Activated CD8-positive, alpha-beta memory T cell treated with anti-CD3 and anti-CD28 coated beads, Interleukin-2, amount 10 ng/mL, durations not matched to agents 7 days and 5 days (primary cell): ENCODE data around the gene CENPL. TPM values are rescaled to one million over a fixed set of nuclear protein-coding genes. Genes with fewer than 3 reads are reported as not detected.

Experiments used
- ATAC-seq: fragments of 150-1000 bp; cut with Tn5 transposase; one replicate; pipeline ENCODE4 v1.10.0; 2021; ENCODE audit warnings: moderate library complexity
- CTCF ChIA-PET: fragments of 350-600 bp; sonication (Branson Sonifier 250); formaldehyde crosslinking; loops from one replicate; lab custom pipeline; 2021; ENCODE audit warnings: antibody characterized with exemption; lab: Charles Lee
- DNase-seq: peaks from one replicate; pipeline ENCODE4 v3.0.0-alpha.2; 2020
- H3K27ac Mint-ChIP-seq: one replicate; pipeline ENCODE4 v1.8.0; 2021; ENCODE audit warnings: mild to moderate bottlenecking, mixed read lengths
- H3K27me3 Mint-ChIP-seq: one replicate; pipeline ENCODE4 v1.8.0; 2021; ENCODE audit warnings: mixed read lengths
- H3K36me3 Mint-ChIP-seq: one replicate; pipeline ENCODE4 v1.8.0; 2021; ENCODE audit warnings: mild to moderate bottlenecking, mixed read lengths
- H3K4me1 Mint-ChIP-seq: one replicate; pipeline ENCODE4 v1.8.0; 2021; ENCODE audit warnings: mixed read lengths
- H3K4me3 Mint-ChIP-seq: one replicate; pipeline ENCODE4 v1.8.0; 2021; ENCODE audit warnings: mild to moderate bottlenecking, moderate library complexity, mixed read lengths
- H3K9me3 Mint-ChIP-seq: one replicate; pipeline ENCODE4 v1.8.0; 2022; ENCODE audit warnings: low read depth, mixed read lengths
- total RNA-seq, 2 experiments: library from RNA; stranded (reverse); gene quantifications; one replicate each; pipeline ENCODE4 v1.2.3, GENCODE V29; 2021

The CENPL gene, protein sequence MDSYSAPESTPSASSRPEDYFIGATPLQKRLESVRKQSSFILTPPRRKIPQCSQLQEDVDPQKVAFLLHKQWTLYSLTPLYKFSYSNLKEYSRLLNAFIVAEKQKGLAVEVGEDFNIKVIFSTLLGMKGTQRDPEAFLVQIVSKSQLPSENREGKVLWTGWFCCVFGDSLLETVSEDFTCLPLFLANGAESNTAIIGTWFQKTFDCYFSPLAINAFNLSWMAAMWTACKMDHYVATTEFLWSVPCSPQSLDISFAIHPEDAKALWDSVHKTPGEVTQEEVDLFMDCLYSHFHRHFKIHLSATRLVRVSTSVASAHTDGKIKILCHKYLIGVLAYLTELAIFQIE
- 10 to 100 TPM; 35.4 to 42.0 TPM for total RNA-seq

GRCh38 chr1:173824315-173825081, at the start of gene CENPL, which contains the start of gene DARS2:
Gene CENPL (minus strand): TSS chr1:173824883. CDS start chr1:173811299, 13,584 bp downstream.
Gene DARS2 (plus strand): TSS chr1:173824673. CDS start chr1:173825230, 557 bp downstream.
- ATAC-seq: peak; percentile 85
- Mint-ChIP-seq H3K36me3 (peaks cover 42% of the 10 kb centered on the region), H3K4me3 (peak within 1 kb of the TSS; percentile 98), H3K4me1 (peaks cover 63% of the 10 kb centered on the region), H3K27ac (peak within 1 kb of the TSS; percentile 98), H3K27me3 (no peaks in the 10 kb centered on the region), H3K9me3 (no peaks in the 10 kb centered on the region)
- DNase-seq: peak; percentile 96
- CTCF ChIA-PET: interaction anchor here (0.7 to 3.4 kb wide), 18 partner anchors 9 to 438 kb away, joined by 3 to 35 read pairs (median 3); partner anchors contain the start of genes GAS5, KLHL20 and PRDX6

DNA sequence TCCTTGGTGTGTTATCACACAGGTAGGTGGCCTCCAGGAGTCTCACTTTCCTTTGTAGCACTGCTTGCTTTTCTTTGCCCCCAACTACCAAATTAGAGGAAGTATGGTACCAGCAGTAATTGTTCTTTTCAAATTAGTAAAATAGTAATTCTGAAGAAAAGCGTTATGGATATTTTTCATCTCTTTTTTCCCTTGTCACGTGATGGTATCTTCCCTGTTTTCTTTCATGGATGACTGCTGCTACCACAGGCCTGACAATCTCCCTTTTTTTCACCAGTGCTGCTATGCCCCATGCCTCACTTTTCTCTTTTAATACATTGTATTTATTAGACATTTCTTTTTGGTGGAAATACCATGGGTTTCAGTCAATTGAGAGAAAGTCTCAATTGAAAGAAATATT, 46.8 kb upstream of the CENPL start:
- DNase-seq (no peak), ATAC-seq (no peak)
- H3K4me3 Mint-ChIP-seq: peak overlapping the region; percentile 89
- peaks cover 40% of the 10 kb centered on the region for H3K36me3 Mint-ChIP-seq
- H3K27me3 Mint-ChIP-seq: no peaks in the 10 kb centered on the region
- H3K4me1 Mint-ChIP-seq: peaks cover 41% of the 10 kb centered on the region
- CTCF ChIA-PET: interaction anchor here (1.6 kb wide), 1 partner anchor 11 kb away, joined by 3 read pairs; no protein-coding TSS in a partner anchor
- H3K9me3 Mint-ChIP-seq: no peaks in the 10 kb centered on the region
- H3K27ac Mint-ChIP-seq: peak overlapping the region; percentile 95

- ATAC-seq: no peak
- Mint-ChIP-seq H3K4me1 (peaks cover 43% of the 10 kb centered on the region), H3K36me3 (peaks cover 43% of the 10 kb centered on the region), H3K4me3 (peak overlapping the region; percentile 89), H3K27me3 (no peaks in the 10 kb centered on the region), H3K27ac (peak overlapping the region; percentile 95), H3K9me3 (no peaks in the 10 kb centered on the region)
- CTCF ChIA-PET: interaction anchor here (1.6 kb wide), 1 partner anchor 11 kb away, joined by 3 read pairs; no protein-coding TSS in a partner anchor
- no peak for DNase-seq
These were observed 46.4 kb upstream of the CENPL start for GRCh38 chr1:173871091-173871490.

DNA sequence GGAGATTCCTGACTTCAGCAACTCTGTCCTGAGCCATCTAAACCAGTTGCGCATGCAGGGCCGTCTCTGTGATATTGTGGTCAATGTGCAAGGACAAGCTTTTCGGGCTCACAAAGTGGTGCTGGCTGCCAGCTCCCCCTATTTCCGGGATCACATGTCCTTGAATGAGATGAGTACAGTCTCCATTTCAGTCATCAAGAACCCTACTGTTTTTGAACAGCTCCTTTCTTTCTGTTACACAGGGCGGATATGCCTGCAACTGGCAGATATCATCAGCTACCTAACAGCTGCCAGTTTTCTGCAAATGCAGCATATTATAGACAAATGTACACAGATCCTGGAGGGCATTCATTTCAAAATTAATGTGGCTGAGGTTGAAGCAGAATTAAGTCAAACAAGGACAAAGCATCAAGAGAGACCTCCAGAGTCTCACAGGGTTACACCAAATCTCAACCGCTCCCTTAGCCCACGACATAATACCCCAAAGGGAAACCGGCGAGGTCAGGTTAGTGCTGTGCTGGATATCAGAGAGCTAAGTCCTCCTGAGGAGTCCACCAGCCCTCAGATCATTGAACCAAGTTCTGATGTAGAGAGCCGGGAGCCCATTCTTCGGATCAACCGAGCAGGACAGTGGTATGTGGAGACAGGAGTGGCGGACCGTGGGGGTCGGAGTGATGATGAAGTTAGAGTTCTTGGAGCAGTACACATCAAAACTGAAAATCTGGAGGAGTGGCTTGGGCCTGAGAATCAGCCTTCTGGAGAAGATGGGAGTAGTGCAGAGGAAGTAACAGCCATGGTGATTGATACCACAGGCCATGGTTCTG, 45.8 kb upstream of the CENPL start:
- Mint-ChIP-seq H3K27me3 (no peaks in the 10 kb centered on the region), H3K4me3 (peak overlapping the region; percentile 89), H3K4me1 (peaks cover 50% of the 10 kb centered on the region), H3K9me3 (no peaks in the 10 kb centered on the region), H3K36me3 (peaks cover 45% of the 10 kb centered on the region), H3K27ac (peak overlapping the region; percentile 95)
- CTCF ChIA-PET: interaction anchor here (0.6 to 1.7 kb wide), 4 partner anchors 10 to 285 kb away, joined by 3 to 7 read pairs (median 3); partner anchors contain the start of genes CENPL and DARS2
- peak; percentile 8 for ATAC-seq
- peak; percentile 82 for DNase-seq

DNA sequence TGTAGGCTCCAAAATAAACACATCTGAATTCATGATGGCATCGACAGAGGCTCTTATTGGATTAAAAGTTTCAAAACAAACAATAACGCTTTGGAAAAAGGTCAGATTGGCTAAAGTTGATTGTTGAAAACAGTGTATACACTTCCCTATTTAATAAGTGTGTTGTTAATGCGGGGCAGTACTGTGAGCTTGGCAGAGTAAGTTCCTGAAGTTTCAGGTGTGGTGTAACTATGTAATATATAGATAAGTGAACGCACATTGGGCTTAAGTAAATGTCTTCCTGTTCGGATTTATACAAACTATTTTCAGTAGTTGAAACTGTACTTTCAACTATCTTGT, 44.3 kb upstream of the CENPL start:
- Mint-ChIP-seq H3K9me3 (no peaks in the 10 kb centered on the region), H3K27me3 (no peaks in the 10 kb centered on the region), H3K36me3 (peaks cover 55% of the 10 kb centered on the region), H3K4me1 (peaks cover 62% of the 10 kb centered on the region), H3K4me3 (peak overlapping the region; percentile 89), H3K27ac (peak overlapping the region; percentile 95)
- DNase-seq (no peak), ATAC-seq (no peak)
- CTCF ChIA-PET: interaction anchor here (1.0 to 1.7 kb wide), 4 partner anchors 45 to 438 kb away, joined by 3 to 7 read pairs (median 4); partner anchors contain the start of gene DARS2

DNA sequence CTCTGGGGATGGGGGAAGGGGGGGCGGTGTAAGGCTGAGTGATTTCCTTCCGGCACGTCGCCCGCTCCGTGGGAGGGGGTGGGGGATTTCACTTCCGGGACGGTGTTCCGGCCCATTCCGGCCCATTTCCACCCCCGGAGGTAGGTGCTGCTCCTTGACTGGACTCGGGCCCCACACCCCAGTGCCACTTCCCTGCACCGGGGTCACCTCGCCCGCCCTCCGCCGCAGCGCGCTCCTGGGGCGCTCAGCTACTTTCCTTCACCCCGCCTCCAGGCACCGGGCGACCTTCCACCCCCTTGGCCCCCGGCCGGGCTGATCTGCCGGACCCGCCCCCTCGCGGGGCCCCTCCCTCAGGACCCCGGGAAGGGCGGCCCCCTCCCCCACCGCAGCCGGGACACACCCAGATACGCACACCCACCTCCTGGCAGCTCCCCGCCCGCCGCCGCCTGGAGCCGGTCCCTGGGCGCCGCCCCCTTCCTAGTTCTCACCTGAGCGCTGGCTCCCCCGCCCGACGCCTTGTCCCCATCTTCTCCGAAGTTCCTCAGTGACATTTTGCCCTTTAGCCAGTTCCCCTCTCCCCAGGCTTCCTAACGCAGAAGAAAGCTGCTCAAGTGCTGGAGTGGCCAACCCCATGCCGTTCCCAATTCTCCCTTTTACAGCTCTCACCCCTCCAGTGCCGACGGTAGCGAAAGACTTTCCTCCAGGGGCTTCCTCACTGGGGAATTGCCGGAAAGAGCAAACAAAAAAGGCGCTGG, 43.8 kb upstream of the CENPL start, which contains the start of gene ZBTB37:
TSS of gene ZBTB37 (plus strand) at position 115 of the 755 bp plus-strand sequence. CDS start 1,846 bp downstream, outside the sequence.
- H3K27ac Mint-ChIP-seq: peak within 1 kb of the TSS; percentile 95
- H3K9me3 Mint-ChIP-seq: no peaks in the 10 kb centered on the region
- ATAC-seq: peak; percentile 71

GRCh38 chr1:173867753-173868265, 43.1 kb upstream of the CENPL start, which contains the start of gene GAS5:
Gene GAS5 (minus strand): TSS chr1:173867989.
- peak within 1 kb of the TSS; percentile 95 for H3K27ac Mint-ChIP-seq
- H3K27me3 Mint-ChIP-seq: no peaks in the 10 kb centered on the region
- H3K4me1 Mint-ChIP-seq: peaks cover 64% of the 10 kb centered on the region
- CTCF ChIA-PET: interaction anchor here (1.0 to 1.3 kb wide), 4 partner anchors 44 to 437 kb away, joined by 3 to 5 read pairs (median 4); partner anchors contain the start of gene DARS2
- DNase-seq (peak; percentile 100), ATAC-seq (peak; percentile 73)
- H3K4me3 Mint-ChIP-seq: peak within 1 kb of the TSS; percentile 89
- no peaks in the 10 kb centered on the region for H3K9me3 Mint-ChIP-seq
- H3K36me3 Mint-ChIP-seq: peaks cover 59% of the 10 kb centered on the region

More for the DNA sequence above, 43.8 kb upstream of the CENPL start, which contains the start of gene ZBTB37:
- H3K27me3 Mint-ChIP-seq: no peaks in the 10 kb centered on the region
- peaks cover 59% of the 10 kb centered on the region for H3K36me3 Mint-ChIP-seq
- H3K4me1 Mint-ChIP-seq: peaks cover 68% of the 10 kb centered on the region
- CTCF ChIA-PET: interaction anchor here (1.0 to 1.7 kb wide), 6 partner anchors 44 to 437 kb away, joined by 3 to 7 read pairs (median 4); partner anchors contain the start of gene DARS2
- peak within 1 kb of the TSS; percentile 89 for H3K4me3 Mint-ChIP-seq
- DNase-seq: peak; percentile 97

DNA sequence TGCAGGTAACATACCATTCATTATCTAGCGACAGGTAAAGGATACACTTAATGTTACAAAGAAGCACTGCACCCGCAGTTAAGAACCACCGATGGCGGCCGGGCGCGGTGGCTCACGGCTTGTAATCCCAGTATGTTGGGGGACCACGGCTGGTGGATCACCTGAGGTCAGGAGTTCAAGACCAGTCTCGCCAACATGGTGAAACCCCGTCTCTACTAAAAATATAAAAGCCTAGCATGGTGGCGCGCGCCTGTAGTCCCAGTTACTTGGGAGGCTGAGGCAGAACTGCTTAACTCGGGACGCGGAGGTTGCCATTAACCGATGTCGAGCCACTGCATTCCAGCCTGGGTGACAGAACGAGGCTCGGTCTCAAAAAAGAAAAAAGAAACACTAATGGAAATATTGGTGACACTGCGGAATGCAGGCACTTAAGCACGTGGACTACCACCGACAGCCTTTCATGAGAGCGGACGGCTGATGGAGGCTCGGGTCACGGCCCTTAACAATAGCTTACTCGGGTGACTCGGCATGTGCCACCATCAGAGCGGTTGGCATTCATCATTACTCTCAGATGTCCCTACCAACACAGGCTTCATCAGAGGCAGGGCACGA, 42.6 kb upstream of the CENPL start:
- Mint-ChIP-seq H3K27me3 (no peaks in the 10 kb centered on the region), H3K4me3 (peak overlapping the region; percentile 89), H3K27ac (peak overlapping the region; percentile 95), H3K36me3 (peaks cover 59% of the 10 kb centered on the region), H3K9me3 (no peaks in the 10 kb centered on the region), H3K4me1 (peaks cover 64% of the 10 kb centered on the region)
- ATAC-seq: no peak
- CTCF ChIA-PET: interaction anchor here (1.1 to 1.3 kb wide), 2 partner anchors 43 to 351 kb away, joined by 3 to 5 read pairs; partner anchors contain the start of gene DARS2
- DNase-seq: peak; percentile 56

DNA sequence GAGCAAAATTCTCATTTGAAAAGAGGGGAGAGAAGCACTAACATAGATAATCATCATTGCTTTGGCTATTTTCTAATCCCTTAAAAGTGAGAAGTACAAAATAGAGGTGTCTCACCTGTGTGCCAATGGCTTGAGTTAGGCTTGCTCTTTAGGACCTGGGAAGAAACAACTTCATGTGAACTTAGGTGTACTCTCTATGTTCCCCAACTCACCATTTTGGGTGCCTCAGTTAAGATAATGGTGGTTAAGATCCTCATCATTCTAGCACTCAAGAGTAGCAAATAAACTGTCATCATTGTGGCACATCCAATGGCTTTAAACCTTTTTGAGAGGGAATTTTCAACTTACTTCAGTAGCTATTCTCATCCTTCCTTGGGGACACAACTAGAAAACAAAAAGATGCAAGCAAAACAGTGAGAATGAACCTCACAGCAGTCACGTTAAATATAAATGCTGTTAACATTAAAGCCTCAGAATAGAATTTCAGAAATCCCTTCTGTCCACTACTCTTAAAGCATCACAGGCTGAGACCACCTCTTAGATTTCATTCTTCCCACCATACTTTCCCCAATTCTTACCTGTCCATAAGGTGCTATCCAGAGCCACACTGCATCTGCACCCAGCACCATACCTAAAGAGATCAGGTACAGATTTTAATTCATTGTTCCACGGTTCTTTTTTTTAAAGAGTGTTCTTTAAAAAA, 41.9 kb upstream of the CENPL start:
- Mint-ChIP-seq H3K27me3 (no peaks in the 10 kb centered on the region), H3K4me1 (peaks cover 63% of the 10 kb centered on the region), H3K36me3 (peaks cover 61% of the 10 kb centered on the region), H3K4me3 (peak overlapping the region; percentile 89), H3K9me3 (no peaks in the 10 kb centered on the region), H3K27ac (peak overlapping the region; percentile 95)
- CTCF ChIA-PET: interaction anchor here (0.6 to 1.7 kb wide), 2 partner anchors 437 to 1134 kb away, joined by 3 to 4 read pairs; partner anchors contain the start of gene CACYBP
- no peak for DNase-seq
- no peak for ATAC-seq

GRCh38 chr1:173865468-173866164, 40.9 kb upstream of the CENPL start:
- Mint-ChIP-seq H3K4me1 (peaks cover 54% of the 10 kb centered on the region), H3K4me3 (peak overlapping the region; percentile 89), H3K27me3 (no peaks in the 10 kb centered on the region), H3K36me3 (peaks cover 58% of the 10 kb centered on the region), H3K9me3 (no peaks in the 10 kb centered on the region), H3K27ac (peak overlapping the region; percentile 95)
- ATAC-seq (no peak), DNase-seq (no peak)
- CTCF ChIA-PET: interaction anchor here (0.6 to 1.7 kb wide), 4 partner anchors 41 to 1135 kb away, joined by 3 to 8 read pairs (median 4); partner anchors contain the start of genes CACYBP, CENPL and DARS2
